Measurements from ENCODE around the gene ZNF674.

Gene ZNF674

DNA sequence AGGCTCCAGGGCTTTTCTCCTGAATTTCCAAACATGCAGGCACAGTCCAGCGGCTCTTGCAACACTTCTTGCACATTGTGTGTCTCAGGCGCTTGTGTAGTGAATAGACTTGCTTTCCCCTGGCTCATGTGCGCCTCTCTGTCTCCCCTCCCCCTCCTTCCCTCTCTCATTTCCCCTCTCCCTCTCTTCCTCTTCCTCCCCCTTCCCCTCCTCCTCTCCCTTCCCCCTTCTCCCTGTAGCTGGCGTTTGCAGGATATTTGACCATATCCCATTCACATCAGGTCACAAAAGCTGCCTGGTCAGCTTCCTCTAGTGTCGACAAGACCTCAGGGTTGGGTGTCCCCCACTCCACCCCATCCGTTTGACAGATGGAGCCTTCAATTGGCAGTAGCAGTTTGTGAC lies 30.8 kb upstream of the ZNF674 start:
- H3K4me3 ChIP-seq (ENCODE audit: control insufficient read depth, low read depth, low read length) = no peak overlapping the region
- DNase-seq (ENCODE audit: low read depth) = peak; percentile 46
- TF ChIP-seq, protein P1, sequence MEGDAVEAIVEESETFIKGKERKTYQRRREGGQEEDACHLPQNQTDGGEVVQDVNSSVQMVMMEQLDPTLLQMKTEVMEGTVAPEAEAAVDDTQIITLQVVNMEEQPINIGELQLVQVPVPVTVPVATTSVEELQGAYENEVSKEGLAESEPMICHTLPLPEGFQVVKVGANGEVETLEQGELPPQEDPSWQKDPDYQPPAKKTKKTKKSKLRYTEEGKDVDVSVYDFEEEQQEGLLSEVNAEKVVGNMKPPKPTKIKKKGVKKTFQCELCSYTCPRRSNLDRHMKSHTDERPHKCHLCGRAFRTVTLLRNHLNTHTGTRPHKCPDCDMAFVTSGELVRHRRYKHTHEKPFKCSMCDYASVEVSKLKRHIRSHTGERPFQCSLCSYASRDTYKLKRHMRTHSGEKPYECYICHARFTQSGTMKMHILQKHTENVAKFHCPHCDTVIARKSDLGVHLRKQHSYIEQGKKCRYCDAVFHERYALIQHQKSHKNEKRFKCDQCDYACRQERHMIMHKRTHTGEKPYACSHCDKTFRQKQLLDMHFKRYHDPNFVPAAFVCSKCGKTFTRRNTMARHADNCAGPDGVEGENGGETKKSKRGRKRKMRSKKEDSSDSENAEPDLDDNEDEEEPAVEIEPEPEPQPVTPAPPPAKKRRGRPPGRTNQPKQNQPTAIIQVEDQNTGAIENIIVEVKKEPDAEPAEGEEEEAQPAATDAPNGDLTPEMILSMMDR (conservative IDR thresholded peaks at IDR 0.05; ENCODE audit: control insufficient read depth, insufficient read depth, low read depth, low read length) = no peak

DNA sequence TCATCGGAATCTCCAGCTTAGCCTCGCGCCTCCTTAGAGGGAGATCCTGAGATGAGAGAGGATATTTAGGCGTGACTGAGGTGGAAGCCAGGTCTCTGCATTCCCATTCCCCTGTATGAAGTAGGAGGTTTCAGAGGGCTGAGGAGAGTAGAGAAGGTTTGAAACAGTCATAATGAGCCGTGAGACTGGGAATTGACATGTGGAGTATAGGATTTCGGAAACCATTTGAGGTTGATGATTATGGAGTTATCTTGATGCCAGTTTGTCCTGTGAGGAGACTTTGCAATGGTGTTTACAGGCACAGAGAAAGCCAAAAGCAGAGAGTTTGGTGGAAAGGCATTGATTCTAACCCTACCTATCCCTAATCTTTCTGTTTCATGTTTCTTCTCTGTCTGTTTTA lies 30.4 kb upstream of the ZNF674 start:
- TF ChIP-seq, protein P1 (conservative IDR thresholded peaks at IDR 0.05; ENCODE audit: control insufficient read depth, insufficient read depth, low read depth, low read length) = no peak
- peak overlapping the region; percentile 17 for H3K4me3 ChIP-seq (ENCODE audit: control insufficient read depth, low read depth, low read length)
- DNase-seq (ENCODE audit: low read depth) = no peak

DNA sequence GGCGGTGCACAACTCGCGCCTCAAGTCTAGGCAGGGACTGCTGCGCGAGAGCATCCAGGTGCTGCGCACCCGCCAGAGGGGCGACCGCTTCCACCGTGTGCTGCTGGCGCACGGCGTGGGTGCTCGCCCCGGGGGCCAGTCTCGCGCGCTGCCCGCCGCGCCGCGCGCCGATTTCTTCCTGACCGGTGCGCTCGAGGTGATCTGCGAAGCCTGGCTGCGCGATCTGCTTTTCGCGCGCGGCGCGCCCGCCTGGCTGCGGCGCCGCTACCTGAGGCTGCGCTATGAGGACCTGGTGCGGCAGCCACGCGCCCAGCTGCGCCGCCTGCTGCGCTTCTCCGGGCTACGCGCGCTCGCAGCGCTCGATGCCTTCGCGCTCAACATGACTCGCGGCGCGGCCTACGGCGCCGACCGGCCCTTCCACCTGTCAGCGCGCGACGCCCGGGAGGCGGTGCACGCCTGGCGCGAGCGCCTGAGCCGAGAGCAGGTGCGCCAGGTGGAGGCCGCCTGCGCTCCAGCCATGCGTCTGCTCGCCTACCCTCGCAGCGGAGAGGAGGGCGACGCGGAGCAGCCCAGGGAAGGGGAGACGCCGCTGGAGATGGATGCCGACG lies 29.7 kb upstream of the ZNF674 start:
- DNase-seq (ENCODE audit: low read depth) = no peak
- TF ChIP-seq, protein P1 (conservative IDR thresholded peaks at IDR 0.05; ENCODE audit: control insufficient read depth, insufficient read depth, low read depth, low read length) = no peak
- H3K4me3 ChIP-seq (ENCODE audit: control insufficient read depth, low read depth, low read length) = peak overlapping the region; percentile 54

DNA sequence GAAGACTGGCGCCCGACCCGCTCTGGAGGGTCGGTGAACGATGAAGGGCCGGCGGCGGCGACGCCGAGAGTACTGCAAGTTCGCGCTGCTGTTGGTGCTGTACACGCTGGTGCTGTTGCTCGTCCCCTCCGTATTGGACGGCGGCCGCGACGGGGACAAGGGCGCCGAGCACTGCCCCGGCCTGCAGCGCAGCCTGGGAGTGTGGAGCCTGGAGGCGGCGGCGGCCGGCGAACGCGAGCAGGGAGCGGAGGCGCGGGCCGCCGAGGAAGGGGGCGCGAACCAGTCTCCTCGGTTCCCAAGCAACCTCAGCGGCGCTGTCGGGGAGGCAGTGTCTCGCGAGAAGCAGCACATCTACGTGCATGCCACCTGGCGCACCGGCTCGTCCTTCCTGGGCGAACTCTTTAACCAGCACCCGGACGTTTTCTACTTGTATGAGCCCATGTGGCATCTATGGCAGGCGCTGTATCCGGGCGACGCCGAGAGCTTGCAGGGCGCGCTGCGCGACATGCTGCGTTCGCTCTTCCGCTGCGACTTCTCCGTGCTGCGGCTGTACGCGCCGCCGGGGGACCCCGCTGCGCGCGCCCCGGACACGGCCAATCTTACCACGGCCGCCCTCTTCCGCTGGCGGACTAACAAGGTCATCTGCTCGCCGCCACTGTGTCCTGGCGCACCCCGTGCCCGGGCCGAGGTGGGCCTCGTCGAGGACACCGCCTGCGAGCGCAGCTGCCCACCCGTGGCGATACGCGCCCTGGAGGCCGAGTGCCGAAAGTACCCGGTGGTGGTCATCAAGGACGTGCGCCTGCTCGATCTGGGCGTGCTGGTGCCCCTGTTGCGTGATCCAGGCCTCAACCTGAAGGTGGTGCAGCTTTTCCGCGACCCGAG lies 28.9 kb upstream of the ZNF674 start:
- TF ChIP-seq, protein P1 (conservative IDR thresholded peaks at IDR 0.05; ENCODE audit: control insufficient read depth, insufficient read depth, low read depth, low read length) = no peak
- DNase-seq (ENCODE audit: low read depth) = peak; percentile 49
- peak overlapping the region; percentile 54 for H3K4me3 ChIP-seq (ENCODE audit: control insufficient read depth, low read depth, low read length)

DNA sequence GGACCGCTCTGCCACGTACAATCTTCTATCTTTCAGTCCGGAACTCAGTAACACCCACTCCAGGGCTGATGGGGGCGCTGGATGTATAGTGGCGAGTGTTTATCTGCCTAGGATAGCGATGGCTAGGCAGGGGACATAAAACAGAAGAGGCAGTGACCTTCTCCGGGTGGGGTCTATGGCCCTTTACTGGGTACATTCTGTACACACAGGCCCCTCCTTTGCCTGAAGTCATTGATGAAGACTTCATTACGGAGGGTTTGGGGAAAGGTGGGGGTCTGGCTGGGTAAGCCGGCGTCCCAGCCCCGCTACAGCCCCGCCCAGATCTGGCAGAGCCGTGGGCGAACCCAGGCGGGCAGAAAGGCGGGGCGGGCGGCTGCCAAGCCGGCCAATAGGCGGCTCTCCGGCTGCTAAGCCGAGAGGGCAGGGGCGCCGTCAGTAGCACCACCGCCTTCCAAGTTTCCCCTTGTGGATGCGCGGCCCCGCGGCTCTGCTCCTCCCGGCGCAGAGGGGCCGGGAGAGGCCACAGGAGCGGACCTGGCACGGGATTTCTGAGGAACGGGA lies 28.2 kb upstream of the ZNF674 start, which contains the start of gene CHST7:
Gene CHST7, plus strand, starts transcription at position 435 of the 561 bp plus-strand sequence. CDS start 167 bp downstream, outside the sequence.
- peak; percentile 42 for DNase-seq (ENCODE audit: low read depth)
- TF ChIP-seq, protein P1 (conservative IDR thresholded peaks at IDR 0.05; ENCODE audit: control insufficient read depth, insufficient read depth, low read depth, low read length) = peak; percentile 24
- peak within 1 kb of the TSS; percentile 54 for H3K4me3 ChIP-seq (ENCODE audit: control insufficient read depth, low read depth, low read length)

DNA sequence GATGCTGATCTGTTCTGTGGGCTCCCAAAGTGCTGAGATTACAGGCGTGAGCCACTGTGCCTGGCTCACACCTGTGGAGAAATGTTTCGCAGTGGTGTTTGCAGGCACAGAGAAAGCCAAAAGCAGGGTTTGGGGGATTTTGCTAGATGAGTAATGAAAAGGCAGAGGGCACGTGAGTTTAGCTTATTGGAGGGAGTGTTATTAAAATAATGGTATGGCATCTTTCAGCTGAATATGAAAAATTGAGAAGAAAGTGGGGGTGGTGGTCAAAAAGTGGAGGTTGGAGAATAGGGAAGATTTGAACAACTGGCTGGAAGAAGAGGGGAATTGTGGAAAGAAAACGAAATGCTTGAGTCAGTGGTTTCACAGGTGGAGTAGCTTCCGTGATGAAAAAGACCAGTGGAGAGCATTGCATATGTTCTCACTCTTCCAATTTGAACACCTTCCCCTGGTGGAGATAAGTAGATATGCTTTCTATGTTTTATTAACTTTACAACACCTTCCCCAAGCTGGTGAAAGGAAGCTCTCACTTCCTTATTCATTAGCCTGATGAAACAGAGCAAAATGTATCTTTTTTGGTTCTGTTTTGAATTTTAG lies 27.2 kb upstream of the ZNF674 start:
- TF ChIP-seq, protein P1 (conservative IDR thresholded peaks at IDR 0.05; ENCODE audit: control insufficient read depth, insufficient read depth, low read depth, low read length) = no peak
- no peak overlapping the region for H3K4me3 ChIP-seq (ENCODE audit: control insufficient read depth, low read depth, low read length)
- DNase-seq (ENCODE audit: low read depth) = no peak
